Measurements from ENCODE around the gene ATG4B.

The ATG4B gene

GRCh38 chr2:241613017-241613780 lies 24.3 kb upstream of the ATG4B start:
- DNase-seq, result no peak

- no peak for DNase-seq
These were observed 22.5 kb upstream of the ATG4B start for GRCh38 chr2:241615041-241615440.

GRCh38 chr2:241615522-241616052 lies 21.9 kb upstream of the ATG4B start:
- DNase-seq, result no peak

GRCh38 chr2:241616168-241617125 lies 21.0 kb upstream of the ATG4B start:
- DNase-seq, result no peak

- no peak for DNase-seq
These were observed 19.9 kb upstream of the ATG4B start for GRCh38 chr2:241617431-241618154.

GRCh38 chr2:241618296-241618805 lies 19.1 kb upstream of the ATG4B start:
- DNase-seq, result no peak

GRCh38 chr2:241618829-241619228 lies 18.7 kb upstream of the ATG4B start:
- DNase-seq, result no peak

GRCh38 chr2:241619597-241620418 lies 17.7 kb upstream of the ATG4B start:
- no peak for DNase-seq

- no peak for DNase-seq
These were observed 17.1 kb upstream of the ATG4B start for GRCh38 chr2:241620419-241620769.

GRCh38 chr2:241627675-241628074 lies 9.8 kb upstream of the ATG4B start:
- no peak for DNase-seq

- no peak for DNase-seq
These were observed 7.6 kb upstream of the ATG4B start for GRCh38 chr2:241629762-241630435.

GRCh38 chr2:241632478-241633325 lies 4.8 kb upstream of the ATG4B start:
- no peak for DNase-seq

- DNase-seq, result no peak
These were observed 3.9 kb upstream of the ATG4B start for GRCh38 chr2:241633561-241633960.

- no peak for DNase-seq
These were observed 1.7 kb upstream of the ATG4B start for GRCh38 chr2:241635756-241636155.

GRCh38 chr2:241636182-241637017 lies 1.1 kb upstream of the ATG4B start:
- DNase-seq, result peak; percentile 51

GRCh38 chr2:241637795-241638660 lies 535 bp downstream of the ATG4B start:
- DNase-seq, result no peak

- DNase-seq, result no peak
These were observed 1.4 kb downstream of the ATG4B start for GRCh38 chr2:241638940-241639339.

GRCh38 chr2:241639385-241639784 lies 1.9 kb downstream of the ATG4B start:
- DNase-seq, result no peak
